Thoracic aorta (tissue), 2 donors: ENCODE results near the gene MYH10. TPM values are rescaled to one million over a fixed set of nuclear protein-coding genes. Genes with fewer than 3 reads are reported as not detected.

ENCODE experiments used
- ATAC-seq: fragments of 150-250 bp; one replicate; pipeline ENCODE4 v1.8.0; 2017; ENCODE audit warnings: low read depth; ENCODE audit not compliant: insufficient number of reproducible peaks, low FRiP score
- DNase-seq: peaks from one replicate; pipeline ENCODE4 v3.0.0-alpha.2; 2020; ENCODE audit warnings: low spot score
- H3K27ac ChIP-seq, 2 donors: fragments of 200-600 bp; sonication (generic); 1 replicate in 1 of 2; 2 replicates in 1 of 2; pipeline ENCODE4 v1.5.1; 2016; ENCODE audit warnings: mild to moderate bottlenecking in 2 of 2, moderate library complexity in 2 of 2
- H3K27me3 ChIP-seq: fragments of 200-600 bp; sonication (generic); replicated peaks from 2 replicates; pipeline ENCODE4 v1.6.0; 2016; ENCODE audit warnings: mild to moderate bottlenecking; ENCODE audit not compliant: insufficient read depth
- H3K36me3 ChIP-seq: fragments of 200-600 bp; sonication (generic); one replicate; pipeline ENCODE4 v1.5.1; 2016
- H3K4me1 ChIP-seq, 2 donors: fragments of 200-600 bp; sonication (generic); 1 replicate in 1 of 2; 2 replicates in 1 of 2; pipeline versions ENCODE4 v1.5.1 to v1.6.0; 2016; ENCODE audit warnings: low read depth in 2 of 2, mild to moderate bottlenecking in 1 of 2; ENCODE audit not compliant: control insufficient read depth in 1 of 2
- H3K4me3 ChIP-seq: fragments of 200-600 bp; sonication (generic); 2 replicates; pipeline ENCODE4 v1.5.1; 2016; ENCODE audit warnings: mild to moderate bottlenecking
- H3K9me3 ChIP-seq: fragments of 200-600 bp; sonication (generic); 2 replicates; pipeline ENCODE4 v1.5.1; 2016
- CTCF ChIP-seq: fragments of 200-600 bp; sonication (generic); IDR thresholded peaks from one replicate; pipeline ENCODE4 v1.5.1; 2019; ENCODE audit warnings: antibody characterized with exemption
- total RNA-seq, 2 donors: library from RNA; depleted of rRNA; stranded (reverse); fragments of >200 nt; gene quantifications; one replicate each; pipeline versions ENCODE4 v1.1.0 to v1.2.3, GENCODE V29; 2016

Gene MYH10
- total RNA-seq, 2 donors from 2014 or later, result 1,436 to 1,719 TPM

GRCh38 chr17:8619294-8619693 is 11.2 kb downstream of the MYH10 start:
- TF ChIP-seq CTCF, result no peak
- no peak for ATAC-seq
- no peak for DNase-seq
- Histone ChIP-seq H3K9me3 (no peaks in the 10 kb centered on the region), H3K27ac (peak overlapping the region; percentile 75 to 76), H3K4me1 (peaks cover 24 to 92% of the 10 kb centered on the region in 2 donors), H3K27me3 (no peaks in the 10 kb centered on the region), H3K36me3 (peaks cover 18% of the 10 kb centered on the region), H3K4me3 (peak overlapping the region; percentile 93)

- no peak for TF ChIP-seq CTCF
- Histone ChIP-seq H3K36me3 (peaks cover 18% of the 10 kb centered on the region), H3K27me3 (no peaks in the 10 kb centered on the region), H3K9me3 (no peaks in the 10 kb centered on the region), H3K27ac (peak overlapping the region; percentile 75 to 76), H3K4me3 (peak overlapping the region; percentile 93), H3K4me1 (peaks cover 22 to 92% of the 10 kb centered on the region in 2 donors)
- no peak for DNase-seq
- ATAC-seq, result no peak
These were observed 11.7 kb downstream of the MYH10 start for GRCh38 chr17:8618825-8619224.

- H3K4me3 ChIP-seq, result peak overlapping the region; percentile 59
- no peaks in the 10 kb centered on the region for H3K9me3 ChIP-seq
- DNase-seq, result no peak
- peaks cover 14 to 85% of the 10 kb centered on the region in 2 donors for H3K4me1 ChIP-seq
- peak overlapping the region; percentile 60 to 69 for H3K27ac ChIP-seq
- no peak for ATAC-seq
- no peaks in the 10 kb centered on the region for H3K27me3 ChIP-seq
- TF ChIP-seq CTCF, result no peak
- no peaks in the 10 kb centered on the region for H3K36me3 ChIP-seq
These were observed 15.5 kb downstream of the MYH10 start for GRCh38 chr17:8614988-8615387.

- no peaks in the 10 kb centered on the region for H3K9me3 ChIP-seq
- no peaks in the 10 kb centered on the region for H3K27me3 ChIP-seq
- ATAC-seq (no peak), DNase-seq (no peak)
- H3K4me3 ChIP-seq, result peak overlapping the region; percentile 59
- H3K27ac ChIP-seq, result peak overlapping the region; percentile 69 to 84
- H3K36me3 ChIP-seq, result no peaks in the 10 kb centered on the region
- TF ChIP-seq CTCF, result no peak
- H3K4me1 ChIP-seq, result peaks cover 26 to 89% of the 10 kb centered on the region in 2 donors
These were observed 18.8 kb downstream of the MYH10 start for GRCh38 chr17:8611619-8612298.

- Histone ChIP-seq H3K4me1 (peaks cover 31 to 93% of the 10 kb centered on the region in 2 donors), H3K27me3 (no peaks in the 10 kb centered on the region), H3K27ac (peak overlapping the region; percentile 69 to 84), H3K4me3 (peak overlapping the region; percentile 59), H3K9me3 (no peaks in the 10 kb centered on the region), H3K36me3 (no peaks in the 10 kb centered on the region)
- no peak for TF ChIP-seq CTCF
- DNase-seq (no peak), ATAC-seq (no peak)
These were observed 19.4 kb downstream of the MYH10 start for GRCh38 chr17:8611137-8611536.
